ENCODE data around the gene COPB1.

- TF ChIP-seq CTCF (IDR thresholded peaks at IDR 0.05; ENCODE audit: borderline replicate concordance, extremely low read depth, low read length, poor library complexity, severe bottlenecking): no peak
- no peak for TF ChIP-seq EZH2 (IDR thresholded peaks at IDR 0.05; ENCODE audit: borderline replicate concordance, low read depth, low read length, severe bottlenecking)
Observed at GRCh38 chr11:14451825-14452224, 47.8 kb downstream of the COPB1 start.

All from DND-41 (cell line).